ENCODE measurements around the gene CAVIN2.

- no peak for TF ChIP-seq CTCF (conservative IDR thresholded peaks at IDR 0.05)
- TF ChIP-seq EZH2 (IDR thresholded peaks at IDR 0.05; ENCODE audit: low read depth) = no peak
These were observed 60.2 kb downstream of the CAVIN2 start for GRCh38 chr2:191786694-191787093.

Data from PC-9 (cell line).